Inflammatory macrophage (primary cell): ENCODE data around the gene S100A5.
"Not testable (repeated sequence)": the region's sequence is repeated elsewhere in the genome, so short reads cannot be mapped to it uniquely, and the experiment has no call there.

Experiments used
- DNase-seq, 2 donors: peaks; one replicate each; pipeline ENCODE4 v3.0.0-alpha.2; 2020 to 2022
- total RNA-seq, 18 experiments: gene quantifications; one replicate each; lab custom pipeline; 2026; ENCODE audit warnings: mixed read lengths in 6 of 18, inconsistent platforms in 2 of 18; lab: John Stamatoyannopoulos, UW

S100A5 gene, protein sequence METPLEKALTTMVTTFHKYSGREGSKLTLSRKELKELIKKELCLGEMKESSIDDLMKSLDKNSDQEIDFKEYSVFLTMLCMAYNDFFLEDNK
- 0 to 1.9 (median 0.42) reads per million in 18 experiments for total RNA-seq

GRCh38 chr1:153540394-153541361 lies at the start of gene S100A5:
Gene S100A5, minus strand, starts transcription at chr1:153540934. Its CDS starts 743 bp downstream, at chr1:153540191.
- DNase-seq = peak; percentile 69 to 74

GRCh38 chr1:153588482-153588881 lies 47.7 kb upstream of the S100A5 start:
- DNase-seq = no peak

- not testable (repeated sequence) for DNase-seq
These were observed 47.3 kb upstream of the S100A5 start for GRCh38 chr1:153588033-153588432.

DNA sequence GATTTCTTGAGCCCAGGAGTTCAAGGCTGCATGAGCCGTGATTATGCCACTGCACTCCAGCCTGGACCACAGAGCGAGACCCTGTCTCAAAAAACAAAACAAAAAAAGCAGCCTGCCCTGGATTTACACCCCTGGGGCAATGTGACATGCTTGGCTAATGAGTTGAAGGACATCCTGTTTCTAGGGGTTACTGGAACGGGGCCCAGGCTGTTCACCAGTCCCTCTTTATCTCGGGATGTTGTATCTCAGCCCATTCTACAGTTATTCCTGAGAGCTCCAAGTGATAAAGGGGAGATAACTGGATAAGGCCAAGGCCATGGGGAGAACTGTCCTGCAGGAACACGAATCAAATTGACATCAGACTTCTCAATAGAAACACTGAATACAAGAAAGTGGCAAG lies 46.6 kb upstream of the S100A5 start:
- no peak for DNase-seq

DNA sequence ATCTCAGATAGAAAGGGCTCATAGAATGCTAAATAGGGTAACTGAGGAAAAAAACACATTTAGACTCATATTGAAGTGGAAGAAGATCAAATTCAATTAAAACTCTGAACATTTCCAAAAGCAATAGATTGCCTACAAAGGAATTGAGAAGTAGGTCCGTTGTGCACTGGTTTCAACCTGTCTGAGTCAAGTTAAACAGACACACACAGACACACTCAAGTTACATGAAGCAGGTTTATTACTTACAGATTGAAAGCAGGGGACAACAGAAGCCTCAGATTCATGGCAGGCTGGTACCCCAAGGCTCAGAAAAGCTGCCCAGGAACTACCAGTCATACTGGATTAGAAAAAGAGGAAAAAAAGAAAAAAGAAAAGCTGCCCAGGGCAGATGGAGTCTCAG lies 45.6 kb upstream of the S100A5 start:
- no peak for DNase-seq

GRCh38 chr1:153585006-153585405 lies 44.3 kb upstream of the S100A5 start:
- DNase-seq = peak in 1 of 2 donors; percentile 56

GRCh38 chr1:153583976-153584375 lies 43.2 kb upstream of the S100A5 start:
- no peak for DNase-seq

DNA sequence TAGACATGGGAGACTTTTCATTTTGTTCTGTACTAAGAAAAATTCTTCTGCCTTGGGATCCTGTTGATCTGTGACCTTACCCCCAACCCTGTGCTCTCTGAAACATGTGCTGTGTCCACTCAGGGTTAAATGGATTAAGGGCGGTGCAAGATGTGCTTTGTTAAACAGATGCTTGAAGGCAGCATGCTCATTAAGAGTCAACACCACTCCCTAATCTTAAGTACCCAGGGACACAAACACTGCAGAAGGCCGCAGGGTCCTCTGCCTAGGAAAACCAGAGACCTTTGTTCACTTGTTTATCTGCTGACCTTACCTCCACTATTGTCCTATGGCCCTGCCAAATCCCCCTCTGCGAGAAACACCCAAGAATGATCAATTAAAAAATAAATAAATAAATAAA lies 42.8 kb upstream of the S100A5 start:
- not testable (repeated sequence) for DNase-seq

GRCh38 chr1:153582836-153583235 lies 42.1 kb upstream of the S100A5 start:
- DNase-seq = not testable (repeated sequence)

DNA sequence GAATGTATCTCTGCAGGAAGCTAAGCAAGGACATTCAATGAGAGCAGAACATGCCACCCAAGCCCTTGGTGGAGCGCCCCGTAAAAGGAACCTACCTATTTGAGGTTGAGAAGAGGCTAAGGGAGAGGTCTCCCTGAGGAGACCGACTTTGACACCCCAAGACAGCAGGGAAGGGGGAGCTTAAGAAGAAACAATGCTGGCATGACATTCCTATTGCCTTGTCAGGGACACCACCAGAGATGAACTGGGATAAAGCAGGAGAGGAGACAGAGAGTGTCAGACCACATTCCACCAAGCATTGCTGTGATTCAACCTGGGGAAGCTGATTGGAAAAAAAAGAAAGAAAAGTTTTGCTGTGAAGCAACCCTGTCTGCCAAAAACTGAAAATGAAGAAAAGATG lies 38.2 kb upstream of the S100A5 start:
- DNase-seq = no peak

DNA sequence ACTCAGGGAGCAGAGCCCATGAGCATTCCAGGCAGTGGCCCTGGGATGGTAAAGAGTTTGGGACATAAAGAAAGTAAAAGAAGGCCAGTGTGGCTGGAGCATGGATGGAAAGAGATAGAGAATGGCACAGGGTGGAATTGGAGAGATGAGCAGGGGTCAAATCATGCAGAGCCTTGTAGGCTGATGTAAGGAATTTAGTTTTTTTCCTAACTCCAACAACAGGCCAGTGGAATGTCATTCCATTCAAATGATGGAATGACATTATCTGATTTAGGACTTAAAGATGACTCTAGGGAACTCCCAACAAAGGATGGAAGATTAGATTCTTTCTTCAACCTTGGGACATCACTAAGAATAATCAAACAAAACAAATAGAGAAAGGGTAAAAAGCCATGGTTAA lies 37.8 kb upstream of the S100A5 start:
- no peak for DNase-seq

DNA sequence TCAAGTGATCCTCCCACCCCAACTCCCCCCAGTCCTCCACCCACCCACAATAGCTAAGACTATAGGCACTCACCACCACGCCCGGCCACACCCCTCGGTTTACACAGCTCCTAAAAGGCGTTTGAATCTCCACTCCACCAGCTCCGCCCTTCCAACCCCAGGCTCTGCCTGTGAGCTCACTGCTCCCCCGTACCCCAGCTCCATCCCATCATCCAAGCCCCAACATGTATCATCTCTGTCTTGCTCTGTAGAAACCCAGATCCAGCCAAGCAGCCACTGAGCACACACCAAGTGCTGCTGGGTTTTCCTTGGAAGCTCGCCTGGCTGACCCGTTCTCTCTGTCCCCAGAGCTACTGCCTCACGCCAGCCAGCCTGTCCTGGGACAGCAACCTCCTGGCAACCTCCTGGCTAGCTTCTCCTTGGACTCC lies 36.9 kb upstream of the S100A5 start:
- DNase-seq = no peak

DNA sequence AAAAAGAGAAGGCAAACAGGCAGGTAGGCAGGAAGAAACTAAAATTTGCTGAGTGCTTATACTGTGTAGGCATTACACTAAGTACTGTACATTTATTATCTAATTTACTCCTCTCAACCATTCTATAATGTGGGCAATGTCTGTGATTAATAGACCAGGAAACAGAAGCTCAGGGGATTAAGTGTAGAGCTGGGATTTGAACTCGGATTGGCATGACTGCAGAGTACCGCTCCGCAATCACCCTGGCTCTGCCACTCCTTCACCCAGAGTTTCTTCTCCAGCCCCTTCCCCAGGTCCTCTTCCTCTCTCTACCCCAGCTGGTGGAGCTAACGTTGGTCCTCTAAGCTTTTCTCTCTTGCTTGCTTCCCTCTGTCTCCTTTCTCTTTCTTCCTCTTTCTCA lies 36.4 kb upstream of the S100A5 start:
- peak in 1 of 2 donors; percentile 12 for DNase-seq

- DNase-seq = not testable (repeated sequence)
These were observed 34.8 kb upstream of the S100A5 start for GRCh38 chr1:153575497-153575896.

GRCh38 chr1:153575081-153575491 lies 34.4 kb upstream of the S100A5 start:
- DNase-seq = not testable (repeated sequence)

DNA sequence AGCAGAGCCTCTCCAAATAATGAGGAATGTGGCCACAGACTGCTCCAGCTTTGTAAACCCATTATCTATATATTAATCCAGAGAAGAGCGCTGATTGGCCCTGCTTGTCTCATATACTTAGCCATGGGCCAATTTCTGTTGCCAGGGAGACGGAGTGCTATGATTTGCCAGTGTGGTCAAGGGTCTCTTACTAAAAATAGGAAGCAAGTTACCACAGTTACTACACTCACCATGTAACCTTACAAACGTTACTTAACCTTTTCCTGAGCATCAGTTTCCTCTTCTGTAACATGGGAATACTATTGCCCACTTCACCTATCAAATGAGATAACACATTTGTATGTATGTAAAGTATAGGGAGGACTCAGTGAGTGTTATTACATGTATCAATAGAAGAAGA lies 32.6 kb upstream of the S100A5 start:
- peak; percentile 75 to 76 for DNase-seq

- DNase-seq = peak; percentile 83 to 91
These were observed 31.9 kb upstream of the S100A5 start for GRCh38 chr1:153572569-153573015.

DNA sequence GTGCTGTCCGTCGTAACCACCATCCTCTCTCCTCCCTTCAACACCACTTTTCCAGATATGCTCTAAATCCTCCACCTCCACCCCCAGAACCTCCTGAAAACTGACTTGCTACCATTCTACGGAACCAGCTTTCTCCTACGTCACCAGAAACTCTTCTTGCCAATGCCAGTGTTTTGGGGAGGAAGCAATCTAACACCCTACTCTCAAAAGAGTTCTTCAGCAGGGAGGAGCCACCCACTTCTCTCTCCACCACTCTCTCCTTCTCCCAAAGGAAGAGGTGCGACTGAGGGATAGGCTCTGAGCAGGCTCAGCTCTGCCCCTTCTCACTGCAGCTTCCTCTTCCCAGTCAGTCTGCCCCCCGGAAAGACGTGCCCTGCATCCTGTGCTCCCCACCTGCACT lies 31.0 kb upstream of the S100A5 start:
- no peak for DNase-seq

DNA sequence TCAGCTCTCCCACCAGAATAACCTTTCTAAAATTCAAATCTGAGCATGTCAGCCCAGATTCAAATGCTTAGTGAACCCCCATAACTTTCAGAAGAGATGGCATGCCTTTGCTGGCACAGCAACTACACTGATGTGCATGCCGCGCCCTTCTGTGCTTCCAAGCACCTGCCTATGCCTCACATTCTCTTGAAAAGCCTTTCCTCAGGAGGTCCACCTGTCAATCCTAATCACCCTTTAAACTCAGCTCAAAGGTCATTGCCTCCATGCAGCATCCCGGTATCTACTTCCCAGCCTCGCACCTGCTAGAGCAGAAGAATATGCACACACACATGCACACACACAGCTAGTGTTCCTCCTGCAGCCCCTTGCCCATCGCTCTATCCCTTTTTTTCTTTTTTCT lies 30.1 kb upstream of the S100A5 start:
- DNase-seq = no peak

GRCh38 chr1:153569465-153569864 lies 28.7 kb upstream of the S100A5 start:
- no peak for DNase-seq

DNA sequence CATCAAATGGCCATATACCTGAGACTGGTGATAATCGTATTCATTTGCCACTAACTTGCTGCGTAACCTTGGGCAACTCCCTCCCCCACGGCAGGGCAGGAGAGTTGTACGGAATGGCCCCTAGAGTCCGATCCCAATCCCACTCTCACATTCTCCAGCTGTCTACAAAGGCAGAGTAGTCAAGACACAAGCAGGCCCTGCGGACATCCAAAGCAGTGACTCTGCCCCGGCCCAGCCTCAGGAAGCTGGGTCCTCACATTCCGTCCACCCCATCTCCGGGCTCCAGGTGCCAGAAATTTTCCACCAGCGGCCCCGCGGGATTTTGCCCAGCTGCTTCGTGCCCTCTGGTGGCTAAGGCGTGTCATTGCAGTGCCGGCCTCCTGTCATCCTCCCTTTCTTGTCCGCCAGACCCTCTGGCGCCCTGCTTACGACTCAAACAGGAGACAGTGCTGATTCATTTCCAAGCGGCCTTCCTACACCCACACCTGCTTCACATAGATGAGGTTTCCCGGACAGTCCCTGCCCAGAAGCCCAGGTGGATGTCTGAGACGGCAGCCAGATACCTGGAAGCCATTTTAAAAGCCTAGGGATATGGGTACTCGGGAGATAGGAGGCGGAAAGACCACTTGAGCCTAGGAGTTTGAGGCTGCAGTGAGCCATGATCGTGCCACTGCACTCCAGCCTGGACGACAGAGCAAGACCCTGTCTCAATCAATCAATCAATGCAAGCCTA lies 27.8 kb upstream of the S100A5 start:
- peak; percentile 80 to 83 for DNase-seq

DNA sequence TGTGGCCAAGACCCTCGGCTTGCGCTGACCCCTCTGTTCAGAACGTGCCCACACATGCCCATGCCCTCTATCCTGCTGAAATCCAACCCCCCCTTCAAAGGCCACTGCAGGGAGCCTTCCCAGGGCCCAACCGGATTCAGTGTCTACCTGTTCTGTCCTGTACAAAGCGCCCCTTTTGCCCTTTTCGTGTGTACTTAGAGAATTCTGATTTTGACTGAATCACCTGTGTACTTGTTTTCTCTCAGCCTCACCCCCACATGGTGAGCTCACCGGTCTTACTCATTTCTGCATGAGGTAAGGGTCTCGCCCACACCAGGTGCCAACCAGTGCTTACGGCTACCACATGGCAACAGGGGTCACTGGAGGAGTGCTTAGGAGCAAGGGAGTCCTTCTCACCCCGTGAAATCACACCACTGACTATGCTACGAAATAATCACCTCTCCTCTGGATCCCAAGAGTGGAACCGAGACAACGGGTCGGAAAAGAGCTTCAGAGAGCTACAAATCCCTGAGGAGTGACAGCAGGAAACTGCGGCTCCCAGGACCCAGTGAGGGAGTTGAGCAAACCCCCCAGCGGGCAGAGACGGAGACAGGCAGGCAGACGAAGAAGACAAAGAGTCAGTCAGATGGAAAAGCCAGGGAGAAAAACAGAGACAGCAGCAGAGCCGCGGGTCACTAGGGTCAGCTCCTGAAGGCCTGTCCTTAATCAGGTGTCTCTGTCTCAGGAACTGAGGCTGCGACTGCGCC lies 27.1 kb upstream of the S100A5 start:
- no peak for DNase-seq
